PC-9 (cell line): ENCODE results near the gene DNM3. TPM values are rescaled to one million over a fixed set of nuclear protein-coding genes. Genes with fewer than 3 reads are reported as not detected.

Experiments used
- BruUV-seq: library from RNA; stranded (reverse); fragments of 400-500 nt; replicated peaks from 2 replicates; lab custom pipeline; 2021; lab: Mats Ljungman, UMichigan
- CTCF ChIA-PET: fragments of 300-600 bp; sonication (Branson Sonifier 250); formaldehyde crosslinking; loops from one replicate; lab custom pipeline; 2022; ENCODE audit warnings: antibody characterized with exemption; lab: Charles Lee
- POLR2A ChIA-PET: fragments of 300-600 bp; sonication (Branson Sonifier 250); formaldehyde crosslinking; loops from one replicate; lab custom pipeline; 2022; ENCODE audit warnings: antibody characterized with exemption; ENCODE audit not compliant: unreplicated experiment; lab: Charles Lee
- DNase-seq, 2 experiments: peaks; one replicate each; pipeline versions ENCODE4 v3.0.0 to v3.0.0-alpha.2; 2015 to 2022; ENCODE audit warnings: mixed read lengths in 1 of 2
- H2AFZ ChIP-seq: fragments of 200-600 bp; sonication (generic); 2 replicates; pipeline ENCODE4 v1.8.1; 2017; ENCODE audit warnings: antibody characterized with exemption
- H3F3A ChIP-seq: fragments of 200-600 bp; sonication (generic); 2 replicates; pipeline ENCODE4 v1.8.1; 2017; ENCODE audit warnings: antibody characterized with exemption, mild to moderate bottlenecking, low read depth; ENCODE audit not compliant: insufficient read depth
- H3K27ac ChIP-seq: fragments of 200-600 bp; sonication (generic); 2 replicates; pipeline ENCODE4 v1.6.1; 2016; ENCODE audit warnings: mixed run types
- H3K27me3 ChIP-seq: fragments of 200-600 bp; sonication (generic); 2 replicates; pipeline ENCODE4 v1.6.1; 2016; ENCODE audit warnings: low read depth, mixed run types; ENCODE audit not compliant: insufficient read depth
- H3K36me3 ChIP-seq: fragments of 200-600 bp; sonication (generic); 2 replicates; pipeline ENCODE4 v1.6.1; 2016; ENCODE audit warnings: low read depth, mixed run types
- H3K4me1 ChIP-seq: fragments of 200-600 bp; sonication (generic); replicated peaks from 2 replicates; pipeline ENCODE4 v1.6.1; 2016; ENCODE audit warnings: mixed run types; ENCODE audit not compliant: insufficient read depth
- H3K4me2 ChIP-seq: fragments of 200-600 bp; sonication (generic); 2 replicates; pipeline ENCODE4 v1.6.1; 2017; ENCODE audit warnings: mixed run types
- H3K4me3 ChIP-seq: fragments of 200-600 bp; sonication (generic); 2 replicates; pipeline ENCODE4 v1.6.1; 2016; ENCODE audit warnings: mixed run types
- H3K79me2 ChIP-seq: fragments of 200-600 bp; sonication (generic); 2 replicates; pipeline ENCODE4 v1.6.1; 2017; ENCODE audit warnings: low read depth, mixed run types
- H3K9me2 ChIP-seq: fragments of 200-600 bp; sonication (generic); 2 replicates; pipeline ENCODE4 v1.8.1; 2017; ENCODE audit warnings: mild to moderate bottlenecking; ENCODE audit not compliant: insufficient read depth
- H3K9me3 ChIP-seq: fragments of 200-600 bp; sonication (generic); 2 replicates; pipeline ENCODE4 v1.8.1; 2016; ENCODE audit warnings: low read depth; ENCODE audit not compliant: insufficient read depth
- H4K20me1 ChIP-seq: fragments of 200-600 bp; sonication (generic); 2 replicates; pipeline ENCODE4 v1.8.1; 2017; ENCODE audit not compliant: insufficient read depth
- CTCF ChIP-seq: fragments of 200-600 bp; sonication (generic); conservative IDR thresholded peaks from 2 replicates; pipeline ENCODE4 v1.6.1; 2017; ENCODE audit warnings: mixed run types, antibody characterized with exemption, mild to moderate bottlenecking, moderate library complexity
- EZH2 ChIP-seq: fragments of 200-600 bp; sonication (generic); IDR thresholded peaks from 2 replicates; pipeline ENCODE4 v1.8.0; 2017; ENCODE audit warnings: antibody characterized with exemption, low read depth
- intact Hi-C: fragments of 100-400 bp; cut with micrococcal nuclease; formaldehyde crosslinking; loops from one replicate; pipeline ENCODE4 v1.10.0; 2022; ENCODE audit not compliant: unreplicated experiment
- total RNA-seq: library from RNA; stranded (reverse); gene quantifications from 2 replicates; pipeline ENCODE4 v1.2.3, GENCODE V29; 2021

Gene DNM3
- total RNA-seq, 1 experiment from 2014 or later, result 1.7 TPM

DNA sequence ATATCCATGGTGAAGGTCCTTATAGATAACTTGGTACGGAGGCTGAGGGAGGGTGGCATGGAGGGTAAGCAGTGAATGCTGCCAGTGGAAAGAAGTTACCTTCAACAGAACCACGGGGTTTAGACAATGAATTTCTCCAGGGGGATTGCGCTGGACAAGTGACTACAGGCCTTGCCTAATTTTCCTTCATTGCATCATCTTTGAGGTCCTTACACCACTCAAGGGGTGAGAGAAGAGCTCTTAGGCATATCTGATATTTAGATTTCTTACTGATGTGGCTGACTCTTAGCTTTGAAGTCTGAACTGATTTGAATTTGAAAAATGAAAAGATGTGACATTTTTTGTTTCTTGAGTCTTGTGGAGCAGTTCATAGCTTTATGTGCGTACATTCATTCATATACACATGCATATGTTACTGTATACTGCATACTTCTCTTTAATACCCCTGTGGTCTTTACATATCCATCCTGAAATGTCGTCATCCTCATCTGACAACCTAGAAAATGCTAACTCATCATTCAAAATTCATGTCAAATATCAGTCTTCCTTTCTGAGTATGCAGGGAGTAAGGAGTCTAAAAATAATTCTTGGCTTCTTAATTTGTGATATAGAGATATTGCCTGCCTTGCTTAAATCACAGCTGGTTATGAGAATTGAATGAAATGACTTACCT, 63.6 kb downstream of the DNM3 start:
- no peak for TF ChIP-seq EZH2
- no peak for TF ChIP-seq CTCF
- H3K27me3 ChIP-seq, result no peaks in the 10 kb centered on the region
- H3K79me2 ChIP-seq, result no peaks in the 10 kb centered on the region
- no peaks in the 10 kb centered on the region for H3K4me1 ChIP-seq
- H3K9me3 ChIP-seq, result no peaks in the 10 kb centered on the region
- DNase-seq, result no peak
- BruUV-seq, result no TSS peak
- CTCF ChIA-PET, result no interaction called here
- no peak overlapping the region for H3K27ac ChIP-seq
- no peaks in the 10 kb centered on the region for H3K36me3 ChIP-seq
- H3K4me3 ChIP-seq, result no peak overlapping the region
- intact Hi-C loops, result no loop called here
- H4K20me1 ChIP-seq, result no peaks in the 10 kb centered on the region
- POLR2A ChIA-PET, result no interaction called here
- no peaks in the 10 kb centered on the region for H3F3A ChIP-seq
- no peaks in the 10 kb centered on the region for H3K9me2 ChIP-seq
- H2AFZ ChIP-seq, result no peak overlapping the region
- no peak overlapping the region for H3K4me2 ChIP-seq

GRCh38 chr1:171909711-171910110, 68.4 kb downstream of the DNM3 start:
- BruUV-seq, result no TSS peak
- Histone ChIP-seq H2AFZ (no peak overlapping the region), H3K4me2 (no peak overlapping the region), H3K79me2 (no peaks in the 10 kb centered on the region), H3K4me1 (peaks cover 11% of the 10 kb centered on the region), H3F3A (no peaks in the 10 kb centered on the region), H3K9me3 (no peaks in the 10 kb centered on the region), H3K9me2 (no peaks in the 10 kb centered on the region), H3K27ac (no peak overlapping the region), H3K4me3 (no peak overlapping the region), H3K36me3 (no peaks in the 10 kb centered on the region), H4K20me1 (no peaks in the 10 kb centered on the region), H3K27me3 (no peaks in the 10 kb centered on the region)
- no peak for DNase-seq
- ChIA-PET POLR2A (no interaction called here), CTCF (no interaction called here)
- TF ChIP-seq EZH2, result no peak
- no peak for TF ChIP-seq CTCF
- intact Hi-C loops, result no loop called here

DNA sequence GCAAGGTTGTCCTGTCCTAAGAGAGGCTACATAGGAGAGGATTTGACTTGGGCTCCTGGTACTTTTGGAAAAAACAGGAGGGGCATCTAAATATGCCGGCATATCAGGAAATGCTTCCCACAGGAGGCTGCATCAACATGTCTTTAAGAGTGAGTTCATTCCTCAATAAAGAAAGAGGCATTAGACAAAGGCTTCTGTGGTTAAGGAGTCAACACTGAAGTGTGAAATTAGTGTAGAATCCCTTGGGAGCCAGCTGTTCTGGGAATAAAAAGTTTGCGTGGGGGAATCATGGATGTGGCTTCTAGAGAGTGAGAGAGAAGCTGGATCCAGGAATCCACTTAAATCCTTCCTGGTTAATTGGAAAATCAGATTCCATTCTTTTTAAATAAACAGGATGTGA, 69.5 kb downstream of the DNM3 start:
- H2AFZ ChIP-seq, result no peak overlapping the region

More for the DNA sequence above, 69.5 kb downstream of the DNM3 start:
- Histone ChIP-seq H3K4me3 (no peak overlapping the region), H3K9me3 (no peaks in the 10 kb centered on the region), H3K27ac (no peak overlapping the region), H3F3A (no peaks in the 10 kb centered on the region), H3K9me2 (no peaks in the 10 kb centered on the region), H3K27me3 (no peaks in the 10 kb centered on the region; the same call in 1 of the 2 replicates), H3K4me2 (no peak overlapping the region), H4K20me1 (no peaks in the 10 kb centered on the region), H3K36me3 (no peaks in the 10 kb centered on the region), H3K79me2 (no peaks in the 10 kb centered on the region), H3K4me1 (peaks cover 11% of the 10 kb centered on the region)
- ChIA-PET CTCF (no interaction called here), POLR2A (interaction anchor here (0.6 kb wide), 1 partner anchor 489 kb away, joined by 5 read pairs; no protein-coding TSS in a partner anchor)
- TF ChIP-seq CTCF, result no peak
- TF ChIP-seq EZH2, result no peak
- intact Hi-C loops, result no loop called here
- no TSS peak for BruUV-seq
- no peak for DNase-seq
